Calu3 (cell line): ENCODE measurements around the gene WDR90. TPM values are rescaled to one million over a fixed set of nuclear protein-coding genes. Genes with fewer than 3 reads are reported as not detected.

Experiments used
- BruUV-seq: library from RNA; stranded (reverse); fragments of 400-500 nt; replicated peaks from 2 replicates; lab custom pipeline; 2021; lab: Mats Ljungman, UMichigan
- CTCF ChIA-PET: fragments of 300-600 bp; sonication (Branson Sonifier 250); formaldehyde crosslinking; loops from one replicate; lab custom pipeline; 2022; ENCODE audit warnings: antibody characterized with exemption; lab: Charles Lee
- DNase-seq: peaks from one replicate; pipeline ENCODE4 v3.0.0; 2022
- H3K27ac Mint-ChIP-seq: one replicate; pipeline ENCODE4 v1.8.0; 2022; ENCODE audit warnings: mixed read lengths; ENCODE audit not compliant: unreplicated experiment
- H3K27me3 Mint-ChIP-seq: one replicate; pipeline ENCODE4 v1.8.0; 2022; ENCODE audit warnings: mixed read lengths; ENCODE audit not compliant: unreplicated experiment
- H3K36me3 Mint-ChIP-seq: one replicate; pipeline ENCODE4 v1.8.0; 2022; ENCODE audit warnings: mild to moderate bottlenecking, moderate library complexity, mixed read lengths; ENCODE audit not compliant: insufficient read depth, unreplicated experiment
- H3K4me1 Mint-ChIP-seq: one replicate; pipeline ENCODE4 v1.8.0; 2022; ENCODE audit warnings: mild to moderate bottlenecking, low read depth, mixed read lengths; ENCODE audit not compliant: unreplicated experiment
- H3K4me3 Mint-ChIP-seq: one replicate; pipeline ENCODE4 v1.8.0; 2022; ENCODE audit warnings: mild to moderate bottlenecking, low read depth, moderate library complexity, mixed read lengths; ENCODE audit not compliant: unreplicated experiment
- H3K9me3 Mint-ChIP-seq: one replicate; pipeline ENCODE4 v1.8.0; 2022; ENCODE audit warnings: low read depth, mixed read lengths; ENCODE audit not compliant: unreplicated experiment
- CTCF ChIP-seq: fragments of 200-600 bp; IDR thresholded peaks from one replicate; pipeline ENCODE4 v1.8.0; 2022; ENCODE audit warnings: antibody characterized with exemption; ENCODE audit not compliant: unreplicated experiment
- intact Hi-C: fragments of 100-400 bp; cut with micrococcal nuclease; formaldehyde crosslinking; loops from one replicate; pipeline ENCODE4 v1.10.0; 2022; ENCODE audit not compliant: unreplicated experiment
- total RNA-seq: library from RNA; stranded (reverse); gene quantifications from 2 replicates; pipeline ENCODE4 v1.2.3, GENCODE V29; 2022

WDR90 gene
- total RNA-seq, 1 experiment from 2014 or later: 142 TPM

DNA sequence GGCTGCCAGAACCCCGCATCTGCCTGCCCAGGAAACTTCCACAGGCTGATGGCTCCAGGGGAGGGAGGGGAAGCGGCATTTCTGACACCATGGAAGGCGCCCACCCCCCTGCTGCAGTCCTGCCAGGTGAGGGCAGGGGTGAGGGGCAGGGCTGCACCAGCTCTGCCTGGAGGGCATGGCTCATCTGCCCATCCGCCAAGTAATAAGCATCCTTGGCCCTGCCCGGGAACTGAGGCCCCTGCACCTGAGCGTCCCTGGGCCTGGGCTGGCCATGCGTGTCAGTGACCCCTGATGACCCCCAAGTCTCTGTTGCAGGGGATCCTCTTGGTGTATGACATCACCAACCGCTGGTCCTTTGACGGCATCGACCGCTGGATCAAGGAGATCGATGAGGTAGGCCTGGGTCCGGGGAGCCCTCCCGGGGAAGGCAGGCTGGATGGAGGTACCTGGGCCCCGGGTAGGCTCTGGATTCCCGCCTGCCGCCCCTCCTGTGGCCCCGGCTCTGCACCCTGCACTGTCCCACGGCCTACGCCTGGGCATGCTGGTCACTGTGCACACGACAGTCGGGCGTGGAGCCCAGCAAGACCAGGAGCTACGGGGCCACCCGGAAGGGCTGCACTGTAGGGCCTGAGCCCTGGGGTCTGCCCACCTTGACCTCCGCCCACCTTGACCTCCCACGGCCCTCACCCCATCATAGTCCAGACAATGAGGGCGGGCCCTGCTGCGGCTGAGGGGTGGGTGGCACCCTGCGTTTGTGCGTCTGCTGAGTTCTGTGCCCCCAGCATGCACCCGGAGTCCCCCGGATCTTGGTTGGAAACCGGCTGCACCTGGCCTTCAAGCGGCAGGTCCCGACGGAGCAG is 23.8 kb upstream of the WDR90 start:
- Mint-ChIP-seq H3K27me3 (no peaks in the 10 kb centered on the region), H3K9me3 (no peaks in the 10 kb centered on the region), H3K4me1 (no peaks in the 10 kb centered on the region), H3K36me3 (peaks cover 45% of the 10 kb centered on the region), H3K4me3 (no peak overlapping the region), H3K27ac (no peak overlapping the region)
- intact Hi-C loops: no loop called here
- BruUV-seq: no TSS peak
- CTCF ChIA-PET: interaction anchor here (0.6 kb wide), 1 partner anchor 138 kb away, joined by 3 read pairs; no protein-coding TSS in a partner anchor
- no peak for TF ChIP-seq CTCF
- no peak for DNase-seq

DNA sequence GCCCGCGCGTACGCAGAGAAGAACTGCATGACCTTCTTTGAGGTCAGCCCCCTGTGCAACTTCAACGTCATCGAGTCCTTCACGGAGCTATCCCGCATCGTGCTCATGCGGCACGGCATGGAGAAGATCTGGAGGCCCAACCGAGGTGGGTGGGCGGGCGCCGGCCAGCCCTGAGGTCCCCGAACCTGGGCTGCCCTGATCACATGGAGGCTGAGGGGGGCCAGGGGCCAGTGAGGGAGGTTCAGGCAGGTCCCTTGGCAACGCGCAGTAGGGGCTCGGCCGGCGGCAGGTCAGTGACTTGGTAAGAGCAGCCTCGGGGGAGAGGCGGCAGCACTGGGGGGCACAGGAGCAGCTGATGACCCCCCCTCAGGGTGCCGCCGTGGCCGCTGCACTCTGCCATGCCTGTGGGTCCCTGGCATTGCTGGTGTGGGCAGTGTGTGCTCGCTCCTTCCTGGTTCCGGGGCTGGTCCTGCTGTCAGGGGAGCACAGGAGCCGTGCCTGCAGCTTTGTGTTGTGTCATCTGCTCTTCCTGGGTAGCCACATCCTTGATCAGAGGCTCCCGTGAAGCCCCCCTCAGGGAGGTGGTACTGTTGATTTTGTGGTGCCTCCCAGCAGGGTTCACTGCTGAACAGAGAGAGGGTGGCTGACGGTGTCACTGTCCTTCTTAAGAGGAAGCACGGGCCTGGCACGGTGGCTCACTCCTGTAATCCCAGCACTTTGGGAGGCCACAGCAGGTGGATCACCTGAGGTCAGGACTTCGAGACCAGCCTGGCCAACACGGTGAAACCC is 23.0 kb upstream of the WDR90 start:
- CTCF ChIA-PET: no interaction called here
- Mint-ChIP-seq H3K4me1 (no peaks in the 10 kb centered on the region), H3K36me3 (peaks cover 53% of the 10 kb centered on the region), H3K27ac (no peak overlapping the region), H3K4me3 (no peak overlapping the region), H3K9me3 (no peaks in the 10 kb centered on the region), H3K27me3 (no peaks in the 10 kb centered on the region)
- intact Hi-C loops: no loop called here
- DNase-seq: no peak
- TF ChIP-seq CTCF: no peak
- BruUV-seq: no TSS peak

- intact Hi-C loops: no loop called here
- no TSS peak for BruUV-seq
- Mint-ChIP-seq H3K9me3 (no peaks in the 10 kb centered on the region), H3K27me3 (no peaks in the 10 kb centered on the region), H3K27ac (peak overlapping the region; percentile 27), H3K4me1 (no peaks in the 10 kb centered on the region), H3K4me3 (no peak overlapping the region), H3K36me3 (peaks cover 59% of the 10 kb centered on the region)
- no peak for TF ChIP-seq CTCF
- CTCF ChIA-PET: no interaction called here
- no peak for DNase-seq
These were observed 22.2 kb upstream of the WDR90 start for GRCh38 chr16:626787-627453.

- no peak for TF ChIP-seq CTCF
- Mint-ChIP-seq H3K4me3 (no peak overlapping the region), H3K4me1 (no peaks in the 10 kb centered on the region), H3K27ac (peak overlapping the region; percentile 27), H3K27me3 (no peaks in the 10 kb centered on the region), H3K9me3 (no peaks in the 10 kb centered on the region), H3K36me3 (peaks cover 62% of the 10 kb centered on the region)
- BruUV-seq: no TSS peak
- CTCF ChIA-PET: no interaction called here
- intact Hi-C loops: no loop called here
- no peak for DNase-seq
These were observed 21.5 kb upstream of the WDR90 start for GRCh38 chr16:627454-628239.
